ENCODE data around the gene LUC7L2.
A peak's percentile ranks its signal among the peaks of the same experiment; 100 is the strongest.
"Not testable (repeated sequence)": the region's sequence is repeated elsewhere in the genome, so short reads cannot be mapped to it uniquely, and the experiment has no call there.

Gene LUC7L2

GRCh38 chr7:139359366-139360209 lies at the start of gene LUC7L2:
TSS of gene LUC7L2 (plus strand) at chr7:139359894. CDS start at chr7:139360262, 368 bp downstream.
- peak; percentile 98 for DNase-seq (ENCODE audit: low read depth)

- no peak for DNase-seq (ENCODE audit: low read depth)
Observed at GRCh38 chr7:139317939-139318505, 41.7 kb upstream of the LUC7L2 start.

- DNase-seq (ENCODE audit: low read depth) = peak; percentile 20
Observed at GRCh38 chr7:139321071-139321745, 38.5 kb upstream of the LUC7L2 start.

- not testable (repeated sequence) for DNase-seq (ENCODE audit: low read depth)
Observed at GRCh38 chr7:139324709-139325108, 35.0 kb upstream of the LUC7L2 start.

- peak; percentile 89 for DNase-seq (ENCODE audit: low read depth)
Observed at GRCh38 chr7:139328375-139328774, 31.3 kb upstream of the LUC7L2 start.

- no peak for DNase-seq (ENCODE audit: low read depth)
Observed at GRCh38 chr7:139329119-139329518, 30.6 kb upstream of the LUC7L2 start.

- no peak for DNase-seq (ENCODE audit: low read depth)
Observed at GRCh38 chr7:139330333-139331030, 29.2 kb upstream of the LUC7L2 start.

- DNase-seq (ENCODE audit: low read depth) = no peak
Observed at GRCh38 chr7:139332697-139333359, 26.9 kb upstream of the LUC7L2 start.

- not testable (repeated sequence) for DNase-seq (ENCODE audit: low read depth)
Observed at GRCh38 chr7:139333443-139333842, 26.3 kb upstream of the LUC7L2 start.

- no peak for DNase-seq (ENCODE audit: low read depth)
Observed at GRCh38 chr7:139334399-139335150, 25.1 kb upstream of the LUC7L2 start.

GRCh38 chr7:139339025-139339424 lies 20.7 kb upstream of the LUC7L2 start:
- no peak for DNase-seq (ENCODE audit: low read depth)

GRCh38 chr7:139339698-139340036 lies 20.0 kb upstream of the LUC7L2 start:
- DNase-seq (ENCODE audit: low read depth) = no peak

GRCh38 chr7:139340037-139340807 lies 19.5 kb upstream of the LUC7L2 start:
- peak; percentile 99 for DNase-seq (ENCODE audit: low read depth)

GRCh38 chr7:139340808-139341057 lies 19.0 kb upstream of the LUC7L2 start:
- no peak for DNase-seq (ENCODE audit: low read depth)

- peak; percentile 88 for DNase-seq (ENCODE audit: low read depth)
Observed at GRCh38 chr7:139341058-139341775, 18.5 kb upstream of the LUC7L2 start, which contains the start of gene FMC1. TSS of gene FMC1 (plus strand) at chr7:139341337. CDS start at chr7:139341385, 48 bp downstream.

- DNase-seq (ENCODE audit: low read depth) = no peak
Observed at GRCh38 chr7:139341776-139342226, 17.9 kb upstream of the LUC7L2 start.

GRCh38 chr7:139345042-139345441 lies 14.7 kb upstream of the LUC7L2 start:
- no peak for DNase-seq (ENCODE audit: low read depth)

- no peak for DNase-seq (ENCODE audit: low read depth)
Observed at GRCh38 chr7:139351027-139351426, 8.7 kb upstream of the LUC7L2 start.

GRCh38 chr7:139354729-139355128 lies 5.0 kb upstream of the LUC7L2 start:
- no peak for DNase-seq (ENCODE audit: low read depth)

GRCh38 chr7:139355320-139355719 lies 4.4 kb upstream of the LUC7L2 start:
- no peak for DNase-seq (ENCODE audit: low read depth)

Measured in stromal cell of bone marrow (primary cell).